Gastrocnemius medialis (tissue), 4 donors: ENCODE results near the gene ZBTB20.

Experiments used
- POLR2A ChIP-seq, 2 donors: fragments of 450-650 bp; IDR thresholded peaks; one replicate each; pipeline ENCODE4 v1.6.1; 2017; ENCODE audit warnings: antibody characterized with exemption in 2 of 2, mild to moderate bottlenecking in 2 of 2, moderate library complexity in 2 of 2
- TF ChIP-seq, protein P1 (sequence below), 5 experiments: fragments of 450-650 bp in 3 of 5; fragments of 200-600 bp in 2 of 5; sonication (generic) in 2 of 5; IDR thresholded peaks in 4 of 5; conservative IDR thresholded peaks in 1 of 5; 1 replicate in 4 of 5; 2 replicates in 1 of 5; pipeline ENCODE4 v1.5.1; 2016 to 2019; ENCODE audit warnings: antibody characterized with exemption in 5 of 5, mild to moderate bottlenecking in 3 of 5, moderate library complexity in 3 of 5

DNA sequence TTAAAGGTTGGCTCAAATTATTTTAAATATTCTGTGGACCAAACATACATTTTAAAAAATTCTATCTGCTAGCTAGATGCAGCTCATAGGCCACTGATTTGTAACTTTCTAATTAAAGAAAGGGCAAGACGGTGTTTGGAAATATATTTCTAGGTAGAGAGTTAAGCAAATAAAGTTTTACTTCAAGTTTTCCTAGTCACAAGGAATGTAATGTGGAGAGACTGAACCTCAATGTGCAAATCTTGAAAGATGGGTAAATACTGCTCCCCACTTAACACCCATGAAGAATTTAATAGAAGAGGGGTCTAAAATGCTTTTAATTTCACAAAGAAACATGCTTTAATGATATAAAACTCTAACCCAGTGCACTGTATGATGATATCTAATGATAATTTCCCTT lies 678.0 kb downstream of the ZBTB20 start:
- TF ChIP-seq, protein P1, sequence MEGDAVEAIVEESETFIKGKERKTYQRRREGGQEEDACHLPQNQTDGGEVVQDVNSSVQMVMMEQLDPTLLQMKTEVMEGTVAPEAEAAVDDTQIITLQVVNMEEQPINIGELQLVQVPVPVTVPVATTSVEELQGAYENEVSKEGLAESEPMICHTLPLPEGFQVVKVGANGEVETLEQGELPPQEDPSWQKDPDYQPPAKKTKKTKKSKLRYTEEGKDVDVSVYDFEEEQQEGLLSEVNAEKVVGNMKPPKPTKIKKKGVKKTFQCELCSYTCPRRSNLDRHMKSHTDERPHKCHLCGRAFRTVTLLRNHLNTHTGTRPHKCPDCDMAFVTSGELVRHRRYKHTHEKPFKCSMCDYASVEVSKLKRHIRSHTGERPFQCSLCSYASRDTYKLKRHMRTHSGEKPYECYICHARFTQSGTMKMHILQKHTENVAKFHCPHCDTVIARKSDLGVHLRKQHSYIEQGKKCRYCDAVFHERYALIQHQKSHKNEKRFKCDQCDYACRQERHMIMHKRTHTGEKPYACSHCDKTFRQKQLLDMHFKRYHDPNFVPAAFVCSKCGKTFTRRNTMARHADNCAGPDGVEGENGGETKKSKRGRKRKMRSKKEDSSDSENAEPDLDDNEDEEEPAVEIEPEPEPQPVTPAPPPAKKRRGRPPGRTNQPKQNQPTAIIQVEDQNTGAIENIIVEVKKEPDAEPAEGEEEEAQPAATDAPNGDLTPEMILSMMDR (IDR thresholded peaks at IDR 0.05 in 4 of 5, conservative IDR thresholded peaks at IDR 0.05 in 1 of 5), result no peak
- no peak for TF ChIP-seq POLR2A (IDR thresholded peaks at IDR 0.05)
